ENCODE data around the gene COA7.
"Not testable (repeated sequence)": the region's sequence is repeated elsewhere in the genome, so short reads cannot be mapped to it uniquely, and the experiment has no call there.

The COA7 gene

GRCh38 chr1:52702886-52703787, 5.0 kb upstream of the COA7 start:
- peak; percentile 83 for DNase-seq

GRCh38 chr1:52695627-52696026, 2.5 kb downstream of the COA7 start:
- DNase-seq: no peak

- DNase-seq: no peak
Observed at GRCh38 chr1:52693843-52694242, 4.3 kb downstream of the COA7 start.

- DNase-seq: not testable (repeated sequence)
Observed at GRCh38 chr1:52693351-52693750, 4.8 kb downstream of the COA7 start.

GRCh38 chr1:52692697-52693096, 5.5 kb downstream of the COA7 start:
- DNase-seq: no peak

- peak; percentile 4 for DNase-seq
Observed at GRCh38 chr1:52691821-52692220, 6.3 kb downstream of the COA7 start.

GRCh38 chr1:52686830-52687229, 11.3 kb downstream of the COA7 start:
- DNase-seq: no peak

- peak; percentile 63 for DNase-seq
Observed at GRCh38 chr1:52686261-52686751, 11.8 kb downstream of the COA7 start.

- DNase-seq: no peak
Observed at GRCh38 chr1:52684545-52684944, 13.6 kb downstream of the COA7 start.

GRCh38 chr1:52683367-52683940, 14.7 kb downstream of the COA7 start:
- DNase-seq: no peak

- no peak for DNase-seq
Observed at GRCh38 chr1:52681136-52681535, 17.0 kb downstream of the COA7 start.

- no peak for DNase-seq
Observed at GRCh38 chr1:52680353-52680752, 17.8 kb downstream of the COA7 start.

GRCh38 chr1:52679498-52679897, 18.6 kb downstream of the COA7 start:
- no peak for DNase-seq

GRCh38 chr1:52679048-52679447, 19.1 kb downstream of the COA7 start:
- DNase-seq: no peak

- no peak for DNase-seq
Observed at GRCh38 chr1:52677076-52677806, 20.9 kb downstream of the COA7 start.

- DNase-seq: no peak
Observed at GRCh38 chr1:52676249-52676903, 21.8 kb downstream of the COA7 start.

GRCh38 chr1:52674497-52675384, 23.4 kb downstream of the COA7 start:
- DNase-seq: peak; percentile 54

GRCh38 chr1:52673513-52673912, 24.6 kb downstream of the COA7 start:
- DNase-seq: no peak

- no peak for DNase-seq
Observed at GRCh38 chr1:52672946-52673345, 25.2 kb downstream of the COA7 start.

- DNase-seq: peak; percentile 39
Observed at GRCh38 chr1:52670604-52671003, 27.5 kb downstream of the COA7 start.

GRCh38 chr1:52669696-52670095, 28.5 kb downstream of the COA7 start:
- peak; percentile 82 for DNase-seq

- DNase-seq: no peak
Observed at GRCh38 chr1:52668711-52669110, 29.4 kb downstream of the COA7 start.

All from fibroblast of skin of right biceps (primary cell).